ENCODE measurements around the gene CAPNS1. TPM values are rescaled to one million over a fixed set of nuclear protein-coding genes. Genes with fewer than 3 reads are reported as not detected.

Gene CAPNS1
- total and polyA plus RNA-seq, 2 of the 13 experiments (the other 11 are each of a cell fraction or from before 2014, with no cell fraction given): 322 to 526 TPM

GRCh38 chr19:36149673-36150406 is 10.0 kb downstream of the CAPNS1 start:
- H2AFZ ChIP-seq (ENCODE audit: low read length): no peak overlapping the region
- peak; percentile 17; the same call in 1 of the 3 replicates for ATAC-seq
- in situ Hi-C loops (cut with HindIII; ENCODE audit: extremely low pct_ligation_motif_present, low pct_unique_long_range_greater_than_20kb) (no loop called here), intact Hi-C loops (cut with micrococcal nuclease; ENCODE audit: unreplicated experiment) (no loop called here)
- H3K79me2 ChIP-seq (ENCODE audit: insufficient read depth, low read length): no peaks in the 10 kb centered on the region
- no peak overlapping the region for H3K27ac ChIP-seq (ENCODE audit: extremely low read length, insufficient read depth, low read length)
- BruUV-seq (replicated peaks): TSS peak; percentile 49
- ChIA-PET CTCF (ENCODE audit: low intra/inter-chr PET ratio, low total read pairs) (no interaction called here), POLR2A (interaction anchor here (0.6 kb wide), 1 partner anchor 28 kb away, joined by 3 read pairs; no protein-coding TSS in a partner anchor)
- no peaks in the 10 kb centered on the region for H4K20me1 ChIP-seq (ENCODE audit: insufficient read depth, low read length)
- no peaks in the 10 kb centered on the region for H3K27me3 ChIP-seq (ENCODE audit: control insufficient read depth in 1 of 2, insufficient read depth in 2 of 2, low read length in 2 of 2)
- TF ChIP-seq FLYWCH1 (CRISPR knock-in tag; IDR thresholded peaks at IDR 0.05) (no peak), ZNF260 (CRISPR knock-in tag; IDR thresholded peaks at IDR 0.05; ENCODE audit: borderline replicate concordance, low read depth) (no peak), CBX1 (IDR thresholded peaks at IDR 0.05; ENCODE audit: low read depth) (no peak), HINFP (CRISPR knock-in tag; IDR thresholded peaks at IDR 0.05; ENCODE audit: low read depth) (no peak), ZNF510 (CRISPR knock-in tag; IDR thresholded peaks at IDR 0.05; ENCODE audit: low read depth) (no peak), MXD1 (CRISPR knock-in tag; IDR thresholded peaks at IDR 0.05) (no peak)
- no peaks in the 10 kb centered on the region for H3K9me3 ChIP-seq (ENCODE audit: low read length)
- peaks cover 27 to 51% of the 10 kb centered on the region in 2 experiments; a peak in 4 of 5 replicates for H3K36me3 ChIP-seq (replicated peaks in 1 of 2; ENCODE audit: control insufficient read depth in 1 of 2, insufficient read depth in 2 of 2, low read length in 2 of 2)
- H3K4me1 ChIP-seq (ENCODE audit: insufficient read depth, low read length): no peaks in the 10 kb centered on the region
- H3K4me3 ChIP-seq (replicated peaks in 1 of 3; ENCODE audit: insufficient read depth in 1 of 3, low read depth in 2 of 3, low read length in 3 of 3): no peak overlapping the region
- no peak for DNase-seq (ENCODE audit: low spot score)
- 95% methylated on average over 12 of the region's 13 CpGs for WGBS (ENCODE audit: low lambda C conversion rate)
- no peak overlapping the region for H3K9ac ChIP-seq (ENCODE audit: insufficient read depth, low read depth, low read length)
- no peak for FAIRE-seq
- no peak overlapping the region for H3K4me2 ChIP-seq (ENCODE audit: low read depth, low read length)

Measured in HepG2 (cell line).